CD14-positive monocyte (primary cell): ENCODE data around the gene CTDP1. TPM values are rescaled to one million over a fixed set of nuclear protein-coding genes. Genes with fewer than 3 reads are reported as not detected.

Experiments used
- DNase-seq, 3 donors: peaks; one replicate each; pipeline ENCODE4 v3.0.0-alpha.2; 2011 to 2022
- H2AFZ ChIP-seq: 2 replicates; pipeline ENCODE4 v1.6.0; 2012; ENCODE audit warnings: mild to moderate bottlenecking, low read depth, low read length, inconsistent platforms; ENCODE audit not compliant: insufficient read depth, poor library complexity, severe bottlenecking
- H3K27ac ChIP-seq, 2 donors: 1 replicate in 1 of 2; 2 replicates in 1 of 2; pipeline ENCODE4 v1.5.1; 2012 to 2013; ENCODE audit warnings: low read length in 2 of 2, control low read depth in 1 of 2, inconsistent platforms in 1 of 2, low read depth in 1 of 2, mild to moderate bottlenecking in 1 of 2
- H3K27me3 ChIP-seq, 2 donors: one replicate each; pipeline versions ENCODE4 v1.6.0 to v1.6.1; 2011 to 2013; ENCODE audit warnings: low read length in 2 of 2; ENCODE audit not compliant: control insufficient read depth in 2 of 2, insufficient read depth in 2 of 2
- H3K36me3 ChIP-seq, 2 donors: replicated peaks in 1 of 2; 1 replicate in 1 of 2; 2 replicates in 1 of 2; pipeline versions ENCODE4 v1.5.1 to v1.6.1; 2012 to 2013; ENCODE audit warnings: low read length in 2 of 2, control low read depth in 1 of 2, inconsistent platforms in 1 of 2, mild to moderate bottlenecking in 1 of 2; ENCODE audit not compliant: insufficient read depth in 2 of 2, control insufficient read depth in 1 of 2
- H3K4me1 ChIP-seq, 2 donors: 1 replicate in 1 of 2; 2 replicates in 1 of 2; pipeline versions ENCODE4 v1.5.1 to v1.6.1; 2012 to 2013; ENCODE audit warnings: low read length in 2 of 2, control low read depth in 1 of 2, inconsistent platforms in 1 of 2, mild to moderate bottlenecking in 1 of 2, moderate library complexity in 1 of 2; ENCODE audit not compliant: insufficient read depth in 2 of 2, control insufficient read depth in 1 of 2
- H3K4me2 ChIP-seq: replicated peaks from 2 replicates; pipeline ENCODE3; 2012; ENCODE audit warnings: low read length, moderate library complexity, mild to moderate bottlenecking; ENCODE audit not compliant: poor library complexity, severe bottlenecking; ENCODE audit errors: extremely low read depth
- H3K4me3 ChIP-seq, 3 experiments: fragments of 200-600 bp in 1 of 3; sonication (generic) in 1 of 3; replicated peaks in 1 of 3; 1 replicate in 2 of 3; 2 replicates in 1 of 3; pipeline ENCODE4 v1.5.1; 2011 to 2013; ENCODE audit warnings: low read length in 3 of 3, mild to moderate bottlenecking in 3 of 3, control low read depth in 2 of 3, low read depth in 2 of 3, inconsistent platforms in 1 of 3, moderate library complexity in 1 of 3
- H3K79me2 ChIP-seq: 2 replicates; pipeline ENCODE4 v1.6.0; 2012; ENCODE audit warnings: mild to moderate bottlenecking, control low read depth, inconsistent platforms, low read length, moderate library complexity; ENCODE audit not compliant: insufficient read depth
- H3K9ac ChIP-seq: 2 replicates; pipeline ENCODE4 v1.6.0; 2017; ENCODE audit warnings: low read length, mild to moderate bottlenecking; ENCODE audit not compliant: insufficient read depth, poor library complexity, severe bottlenecking
- H3K9me3 ChIP-seq, 2 donors: replicated peaks in 1 of 2; 1 replicate in 1 of 2; 2 replicates in 1 of 2; pipeline versions ENCODE4 v1.5.1 to v1.6.1; 2012 to 2013; ENCODE audit warnings: low read length in 2 of 2, control low read depth in 1 of 2; ENCODE audit not compliant: control insufficient read depth in 1 of 2, insufficient read depth in 1 of 2
- H4K20me1 ChIP-seq: 2 replicates; pipeline ENCODE4 v1.6.0; 2012; ENCODE audit warnings: mild to moderate bottlenecking, low read length, control low read depth, moderate library complexity; ENCODE audit not compliant: insufficient read depth
- H3K27ac Mint-ChIP-seq, 7 donors: one replicate each; pipeline ENCODE4 v1.8.0; 2020; ENCODE audit warnings: mild to moderate bottlenecking in 7 of 7, mixed read lengths in 7 of 7, moderate library complexity in 6 of 7, inconsistent platforms in 2 of 7
- H3K27me3 Mint-ChIP-seq, 3 donors: one replicate each; pipeline ENCODE4 v1.8.0; 2021 to 2022; ENCODE audit warnings: low read depth in 3 of 3, mild to moderate bottlenecking in 3 of 3, mixed read lengths in 3 of 3, moderate library complexity in 3 of 3, inconsistent platforms in 1 of 3
- H3K36me3 Mint-ChIP-seq, 2 donors: one replicate each; pipeline ENCODE4 v1.8.0; 2020; ENCODE audit warnings: mixed read lengths in 2 of 2, inconsistent platforms in 1 of 2, mild to moderate bottlenecking in 1 of 2
- H3K4me1 Mint-ChIP-seq: one replicate; pipeline ENCODE4 v1.8.0; 2020; ENCODE audit warnings: mild to moderate bottlenecking, mixed read lengths
- H3K4me3 Mint-ChIP-seq, 2 donors: one replicate each; pipeline ENCODE4 v1.8.0; 2020; ENCODE audit warnings: mild to moderate bottlenecking in 2 of 2, mixed read lengths in 2 of 2, moderate library complexity in 1 of 2
- H3K9me3 Mint-ChIP-seq, 7 donors: one replicate each; pipeline ENCODE4 v1.8.0; 2020 to 2022; ENCODE audit warnings: mixed read lengths in 7 of 7, mild to moderate bottlenecking in 6 of 7, moderate library complexity in 6 of 7, inconsistent platforms in 2 of 7
- WGBS: methylation state at CpG from one replicate; pipeline ENCODE4 v1.1.5; 2013; ENCODE audit warnings: missing lambda C conversion rate; ENCODE audit not compliant: insufficient coverage; 5-methylcytosine and 5-hydroxymethylcytosine counted together
- intact Hi-C, 2 donors: fragments of 100-400 bp; cut with micrococcal nuclease; formaldehyde crosslinking; loops; one replicate each; pipeline versions ENCODE4 v1.15.0 to v1.15.1; 2023
- polyA plus RNA-seq, 3 donors: library from polyadenylated mRNA; depleted of rRNA in 1 of 3; unstranded in 2 of 3; stranded (reverse) in 1 of 3; fragments of 300-500 nt in 2 of 3; fragments of >200 nt in 1 of 3; fragmentation: Illumina TruSeq in 2 of 3; gene quantifications; 1 replicate in 2 of 3; 2 replicates in 1 of 3; pipeline ENCODE4 v1.2.3, GENCODE V29; 2012 to 2021
- TF ChIP-seq, protein P1 (sequence below): fragments of 200-600 bp; IDR thresholded peaks from one replicate; pipeline ENCODE4 v1.8.0; 2022; ENCODE audit warnings: antibody characterized with exemption, mild to moderate bottlenecking

CTDP1 gene
- polyA plus RNA-seq, 3 donors, result 9.1 to 13.9 (median 9.1) TPM

DNA sequence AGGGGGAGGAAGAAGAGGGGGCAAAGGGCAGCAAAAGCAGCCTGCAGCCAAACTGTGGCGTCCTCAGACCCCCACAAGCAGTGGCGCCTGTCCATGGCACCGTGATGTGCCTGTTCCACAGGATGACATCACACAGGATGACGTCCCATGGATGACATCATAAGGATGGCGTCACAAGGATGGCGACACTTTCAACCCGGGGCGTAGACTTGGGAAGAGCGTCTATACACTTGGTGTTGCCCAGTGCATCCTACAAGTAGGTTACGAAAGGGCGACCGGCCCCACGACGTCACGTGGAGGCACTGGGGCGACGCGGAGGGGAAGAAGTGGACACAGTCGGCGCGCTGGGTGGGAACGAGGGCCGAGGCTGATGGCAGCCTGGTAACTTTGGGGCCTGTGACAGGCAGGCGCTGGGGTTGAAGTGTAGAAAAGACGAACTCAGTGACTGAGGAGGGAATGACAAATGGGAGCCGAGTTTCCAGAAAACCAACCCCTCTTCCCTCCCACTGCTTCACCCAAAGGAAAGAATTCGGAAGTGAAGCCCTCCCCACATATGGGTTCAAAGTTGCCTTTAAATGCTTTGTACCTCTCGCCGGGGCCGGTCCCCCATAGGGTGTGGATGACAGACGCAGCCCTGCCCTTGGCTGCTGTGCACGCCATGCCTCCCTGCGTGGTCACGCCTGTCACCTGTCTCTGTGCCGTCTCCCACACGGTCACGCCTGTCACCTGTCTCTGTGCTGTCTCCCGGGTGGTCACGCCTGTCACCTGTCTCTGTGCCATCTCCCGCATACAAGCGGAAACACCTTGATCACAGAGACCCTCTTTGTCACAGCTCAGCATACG, 104.7 kb downstream of the CTDP1 start:
- 85% methylated on average over 31 of the region's 42 CpGs for WGBS
- TF ChIP-seq, protein P1, sequence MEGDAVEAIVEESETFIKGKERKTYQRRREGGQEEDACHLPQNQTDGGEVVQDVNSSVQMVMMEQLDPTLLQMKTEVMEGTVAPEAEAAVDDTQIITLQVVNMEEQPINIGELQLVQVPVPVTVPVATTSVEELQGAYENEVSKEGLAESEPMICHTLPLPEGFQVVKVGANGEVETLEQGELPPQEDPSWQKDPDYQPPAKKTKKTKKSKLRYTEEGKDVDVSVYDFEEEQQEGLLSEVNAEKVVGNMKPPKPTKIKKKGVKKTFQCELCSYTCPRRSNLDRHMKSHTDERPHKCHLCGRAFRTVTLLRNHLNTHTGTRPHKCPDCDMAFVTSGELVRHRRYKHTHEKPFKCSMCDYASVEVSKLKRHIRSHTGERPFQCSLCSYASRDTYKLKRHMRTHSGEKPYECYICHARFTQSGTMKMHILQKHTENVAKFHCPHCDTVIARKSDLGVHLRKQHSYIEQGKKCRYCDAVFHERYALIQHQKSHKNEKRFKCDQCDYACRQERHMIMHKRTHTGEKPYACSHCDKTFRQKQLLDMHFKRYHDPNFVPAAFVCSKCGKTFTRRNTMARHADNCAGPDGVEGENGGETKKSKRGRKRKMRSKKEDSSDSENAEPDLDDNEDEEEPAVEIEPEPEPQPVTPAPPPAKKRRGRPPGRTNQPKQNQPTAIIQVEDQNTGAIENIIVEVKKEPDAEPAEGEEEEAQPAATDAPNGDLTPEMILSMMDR, result no peak
- Histone ChIP-seq H3K4me2 (no peak overlapping the region), H3K9ac (no peak overlapping the region), H4K20me1 (no peaks in the 10 kb centered on the region), H3K36me3 (no peaks in the 10 kb centered on the region), H3K27me3 (peaks cover 10 to 37% of the 10 kb centered on the region in 2 donors), H2AFZ (no peak overlapping the region), H3K4me1 (peaks cover 4 to 29% of the 10 kb centered on the region in 2 donors), H3K4me3 (no peak overlapping the region), H3K27ac (no peak overlapping the region), H3K9me3 (peaks cover 0 to 5% of the 10 kb centered on the region in 2 donors), H3K79me2 (no peaks in the 10 kb centered on the region)
- Mint-ChIP-seq H3K4me1 (peaks cover 28% of the 10 kb centered on the region), H3K27ac (no peak overlapping the region), H3K4me3 (peak overlapping the region; percentile 31 to 42), H3K36me3 (peaks cover 4 to 9% of the 10 kb centered on the region in 2 donors), H3K9me3 (peaks cover 3 to 15% (median 6%) of the 10 kb centered on the region in 7 donors), H3K27me3 (peaks cover 31 to 52% (median 45%) of the 10 kb centered on the region in 3 donors)
- intact Hi-C loops, result no loop called here
- DNase-seq, result no peak

DNA sequence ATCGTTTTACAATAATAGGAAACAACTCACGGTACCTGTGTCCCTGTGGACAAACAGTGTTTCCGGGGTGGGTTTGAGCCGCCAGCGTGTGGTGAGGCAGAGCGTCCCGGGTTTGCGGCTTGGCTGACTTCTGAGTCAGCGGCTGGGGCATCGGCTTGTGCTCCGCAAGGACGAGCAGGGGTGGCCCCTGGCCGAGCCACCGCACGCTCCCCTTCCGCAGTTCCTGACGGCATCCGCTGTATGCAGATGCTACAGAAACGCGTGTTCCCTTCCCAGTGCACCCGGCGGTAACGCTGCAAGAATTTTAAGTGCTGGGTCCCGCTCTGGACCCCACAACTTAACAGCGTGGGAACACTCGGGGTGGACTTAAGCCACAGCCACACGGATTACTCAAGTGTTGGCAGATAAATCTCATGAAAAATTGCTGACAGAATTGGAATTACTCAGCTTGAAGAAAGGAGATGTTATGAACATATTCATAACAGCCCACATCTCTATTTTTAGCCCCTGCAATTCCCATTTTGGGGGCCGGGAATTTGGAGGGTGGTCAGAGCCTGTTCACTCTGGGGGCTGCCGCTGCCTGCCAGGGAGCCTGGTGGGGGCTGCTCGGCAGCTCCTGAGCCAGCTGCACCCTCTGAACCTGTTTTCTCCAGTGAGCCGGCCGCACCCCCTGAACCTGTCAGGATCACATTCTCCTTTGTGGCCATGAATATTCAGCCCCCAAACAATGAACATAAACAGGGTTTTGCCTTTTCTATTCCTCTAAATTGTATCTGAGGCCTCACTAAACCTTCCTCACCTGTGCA, 105.6 kb downstream of the CTDP1 start:
- Mint-ChIP-seq H3K27me3 (peaks cover 32 to 56% (median 51%) of the 10 kb centered on the region in 3 donors), H3K27ac (peak overlapping the region in 1 of 7 donors; percentile 9), H3K9me3 (peaks cover 3 to 15% (median 6%) of the 10 kb centered on the region in 7 donors), H3K4me1 (peaks cover 32% of the 10 kb centered on the region), H3K4me3 (peak overlapping the region; percentile 12 to 31), H3K36me3 (peaks cover 4 to 9% of the 10 kb centered on the region in 2 donors)
- DNase-seq, result peak in 1 of 3 donors; percentile 4
- Histone ChIP-seq H3K36me3 (no peaks in the 10 kb centered on the region), H3K4me1 (peaks cover 6 to 38% of the 10 kb centered on the region in 2 donors), H3K4me2 (no peak overlapping the region), H3K27me3 (peaks cover 10 to 40% of the 10 kb centered on the region in 2 donors), H3K9me3 (peaks cover 0 to 5% of the 10 kb centered on the region in 2 donors), H3K4me3 (no peak overlapping the region), H3K27ac (no peak overlapping the region), H2AFZ (no peak overlapping the region), H4K20me1 (no peaks in the 10 kb centered on the region), H3K79me2 (no peaks in the 10 kb centered on the region), H3K9ac (no peak overlapping the region)
- intact Hi-C loops, result no loop called here
- TF ChIP-seq, protein P1, result no peak
- 73% methylated on average over 30 of the region's 32 CpGs for WGBS
